K562 (cell line): ENCODE measurements around the gene TEAD4. TPM values are rescaled to one million over a fixed set of nuclear protein-coding genes. Genes with fewer than 3 reads are reported as not detected.

Experiments used
- EP300 ChIP-seq: IDR thresholded peaks from 2 replicates; pipeline ENCODE4 v1.6.1; 2012; ENCODE audit warnings: low read length, improper control_type of control experiment
- MAFG ChIP-seq: fragments of 450-650 bp; conservative IDR thresholded peaks from 2 replicates; pipeline ENCODE4 v1.6.1; 2016; ENCODE audit warnings: missing genetic modification characterization, missing compliant biosample characterization
- POLR2AphosphoS5 ChIP-seq: IDR thresholded peaks from 2 replicates; pipeline ENCODE4 v1.6.1; 2011; ENCODE audit warnings: mild to moderate bottlenecking, low read depth, low read length, moderate library complexity; ENCODE audit not compliant: control insufficient read depth, insufficient read depth
- RBBP5 ChIP-seq: fragments of 200-600 bp; sonication (generic); IDR thresholded peaks from 2 replicates; pipeline ENCODE4 v1.6.1; 2012; ENCODE audit warnings: borderline replicate concordance, mild to moderate bottlenecking, low read length, control low read depth, inconsistent platforms; ENCODE audit not compliant: insufficient read depth, poor library complexity, severe bottlenecking
- SIX5 ChIP-seq, 2 experiments: IDR thresholded peaks; 2 replicates each; pipeline ENCODE4 v1.6.1; 2011; ENCODE audit warnings: low read length in 2 of 2, borderline replicate concordance in 1 of 2, low read depth in 1 of 2, mild to moderate bottlenecking in 1 of 2, moderate library complexity in 1 of 2; ENCODE audit not compliant: insufficient read depth in 1 of 2
- SLC30A9 ChIP-seq: fragments of 250-450 bp; sonication (Bioruptor Pico); IDR thresholded peaks from 2 replicates; pipeline ENCODE4 v1.8.0; 2022; ENCODE audit warnings: mild to moderate bottlenecking, moderate library complexity
- SMARCC2 ChIP-seq: fragments of 450-650 bp; IDR thresholded peaks from 2 replicates; pipeline ENCODE4 v1.6.1; 2017; ENCODE audit warnings: antibody characterized with exemption, moderate library complexity, mild to moderate bottlenecking, low read depth
- SMC3 ChIP-seq: conservative IDR thresholded peaks from 2 replicates; pipeline ENCODE4 v1.6.1; 2011; ENCODE audit warnings: low read depth, low read length, improper control_type of control experiment; ENCODE audit not compliant: insufficient read depth
- TAF1 ChIP-seq: IDR thresholded peaks from 2 replicates; pipeline ENCODE4 v1.6.1; 2011; ENCODE audit warnings: mild to moderate bottlenecking, low read length, moderate library complexity; ENCODE audit not compliant: insufficient read depth, control insufficient read depth, severe bottlenecking; ENCODE audit errors: extremely low read depth
- TGIF2 ChIP-seq: sonication (generic); formaldehyde crosslinking; IDR thresholded peaks from 2 replicates; pipeline ENCODE4 v1.8.1; 2022; ENCODE audit warnings: mild to moderate bottlenecking, missing genetic modification reagents, moderate library complexity
- TRIM24 ChIP-seq, 2 experiments: fragments of 450-650 bp; IDR thresholded peaks; 2 replicates each; pipeline ENCODE4 v1.6.1; 2016
- U2AF2 ChIP-seq: fragments of 200-400 bp; formaldehyde crosslinking; optimal IDR thresholded peaks from 2 replicates; pipeline ENCODE3; 2017; ENCODE audit warnings: low read depth, mild to moderate bottlenecking, low read length
- ZNF316 ChIP-seq: fragments of 450-650 bp; IDR thresholded peaks from 2 replicates; pipeline ENCODE4 v1.6.1; 2016
- polyA plus RNA-seq, 8 experiments: library from polyadenylated mRNA; depleted of rRNA in 4 of 8; stranded (reverse) in 5 of 8; unstranded in 3 of 8; fragments of >200 nt; fragmentation: Nextera tagmentation in 2 of 8; fragmentation: Illumina TruSeq in 1 of 8; extraction: Ambion mirVana in 2 of 8; extraction: Trizol in 1 of 8; gene quantifications; 2 replicates each; pipeline versions ENCODE4 v1.2.1 to v1.2.3, GENCODE V29; 2011 to 2014; ENCODE audit warnings: inconsistent platforms in 1 of 8, missing spikeins in 1 of 8
- total RNA-seq, 7 experiments: library from RNA; depleted of rRNA in 6 of 7; stranded (reverse); fragments of >200 nt in 6 of 7; fragmentation: Illumina TruSeq in 2 of 7; extraction: Trizol in 2 of 7; gene quantifications; 2 replicates each; pipeline versions ENCODE4 v1.2.1 to v1.2.3, GENCODE V29; 2011 to 2021; ENCODE audit warnings: low replicate concordance in 1 of 7
- TF ChIP-seq, protein P1 (sequence below): sonication (generic); formaldehyde crosslinking; IDR thresholded peaks from 2 replicates; pipeline ENCODE4 v1.8.0; 2022; ENCODE audit warnings: mild to moderate bottlenecking, missing genetic modification reagents, borderline replicate concordance
- TF ChIP-seq, protein P2 (sequence below): fragments of 450-650 bp; IDR thresholded peaks from 2 replicates; pipeline ENCODE4 v1.6.1; 2017; ENCODE audit warnings: antibody characterized with exemption, mild to moderate bottlenecking
- TF ChIP-seq, protein P3 (sequence below), 2 experiments: fragments of 450-650 bp; conservative IDR thresholded peaks; 2 replicates each; pipeline ENCODE4 v1.6.1; 2017; ENCODE audit warnings: mild to moderate bottlenecking in 2 of 2, moderate library complexity in 2 of 2

The TEAD4 gene
- total and polyA plus RNA-seq, 9 of the 15 experiments (the other 6 are each of a cell fraction or from before 2014, with no cell fraction given): 0.82 to 40.0 (median 17.0) TPM

DNA sequence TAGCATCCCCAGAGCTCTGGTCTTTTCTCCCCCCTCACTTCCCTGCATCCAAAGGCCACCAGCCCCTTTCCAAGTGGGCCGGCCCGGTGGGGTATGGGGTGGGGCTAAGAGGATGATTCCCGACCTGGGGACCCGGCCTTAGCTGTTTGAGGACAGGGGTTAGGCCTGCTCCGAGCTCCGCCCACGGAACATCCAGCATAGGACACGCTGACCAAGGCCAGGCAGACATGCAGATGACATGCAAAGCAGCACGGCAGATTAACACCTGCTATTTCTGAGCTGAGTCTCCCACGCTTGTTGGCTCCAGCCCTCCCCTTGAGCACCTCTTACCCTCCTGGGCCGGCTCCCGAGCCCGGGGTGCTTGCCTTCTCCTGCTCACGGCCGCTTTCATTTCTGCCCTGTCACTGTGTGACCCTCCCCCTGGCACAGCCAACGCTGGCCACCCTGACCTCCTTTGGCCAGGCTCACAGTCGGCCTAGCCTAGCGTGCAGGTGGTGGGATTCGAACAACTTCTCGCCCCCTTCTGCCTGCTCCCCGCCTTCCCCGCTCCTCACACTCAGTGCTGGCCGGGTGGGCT lies 40.2 kb downstream of the TEAD4 start (continued):
- TF ChIP-seq RBBP5 (peak; percentile 33), SLC30A9 (CRISPR knock-in tag) (no peak), POLR2AphosphoS5 (no peak), U2AF2 (no peak), TAF1 (peak; percentile 8), MAFG (tag) (no peak), TGIF2 (CRISPR knock-in tag) (no peak), SMARCC2 (0 out of 2 replicates have a peak, but pooled peaks have one; percentile 18), SIX5 (IDR thresholded peaks at IDR 0.05; ENCODE audit: borderline replicate concordance in 1 of 2, insufficient read depth in 1 of 2, low read depth in 1 of 2, low read length in 2 of 2) (no peak), SMC3 (no peak), EP300 (no peak), ZNF316 (peak; percentile 42; the same call in 1 of the 2 replicates), TRIM24 (IDR thresholded peaks at IDR 0.05) (no peak)
- TF ChIP-seq, protein P1, sequence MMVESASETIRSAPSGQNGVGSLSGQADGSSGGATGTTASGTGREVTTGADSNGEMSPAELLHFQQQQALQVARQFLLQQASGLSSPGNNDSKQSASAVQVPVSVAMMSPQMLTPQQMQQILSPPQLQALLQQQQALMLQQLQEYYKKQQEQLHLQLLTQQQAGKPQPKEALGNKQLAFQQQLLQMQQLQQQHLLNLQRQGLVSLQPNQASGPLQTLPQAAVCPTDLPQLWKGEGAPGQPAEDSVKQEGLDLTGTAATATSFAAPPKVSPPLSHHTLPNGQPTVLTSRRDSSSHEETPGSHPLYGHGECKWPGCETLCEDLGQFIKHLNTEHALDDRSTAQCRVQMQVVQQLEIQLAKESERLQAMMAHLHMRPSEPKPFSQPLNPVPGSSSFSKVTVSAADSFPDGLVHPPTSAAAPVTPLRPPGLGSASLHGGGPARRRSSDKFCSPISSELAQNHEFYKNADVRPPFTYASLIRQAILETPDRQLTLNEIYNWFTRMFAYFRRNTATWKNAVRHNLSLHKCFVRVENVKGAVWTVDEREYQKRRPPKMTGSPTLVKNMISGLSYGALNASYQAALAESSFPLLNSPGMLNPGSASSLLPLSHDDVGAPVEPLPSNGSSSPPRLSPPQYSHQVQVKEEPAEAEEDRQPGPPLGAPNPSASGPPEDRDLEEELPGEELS (CRISPR knock-in tag): no peak
- TF ChIP-seq, protein P2, sequence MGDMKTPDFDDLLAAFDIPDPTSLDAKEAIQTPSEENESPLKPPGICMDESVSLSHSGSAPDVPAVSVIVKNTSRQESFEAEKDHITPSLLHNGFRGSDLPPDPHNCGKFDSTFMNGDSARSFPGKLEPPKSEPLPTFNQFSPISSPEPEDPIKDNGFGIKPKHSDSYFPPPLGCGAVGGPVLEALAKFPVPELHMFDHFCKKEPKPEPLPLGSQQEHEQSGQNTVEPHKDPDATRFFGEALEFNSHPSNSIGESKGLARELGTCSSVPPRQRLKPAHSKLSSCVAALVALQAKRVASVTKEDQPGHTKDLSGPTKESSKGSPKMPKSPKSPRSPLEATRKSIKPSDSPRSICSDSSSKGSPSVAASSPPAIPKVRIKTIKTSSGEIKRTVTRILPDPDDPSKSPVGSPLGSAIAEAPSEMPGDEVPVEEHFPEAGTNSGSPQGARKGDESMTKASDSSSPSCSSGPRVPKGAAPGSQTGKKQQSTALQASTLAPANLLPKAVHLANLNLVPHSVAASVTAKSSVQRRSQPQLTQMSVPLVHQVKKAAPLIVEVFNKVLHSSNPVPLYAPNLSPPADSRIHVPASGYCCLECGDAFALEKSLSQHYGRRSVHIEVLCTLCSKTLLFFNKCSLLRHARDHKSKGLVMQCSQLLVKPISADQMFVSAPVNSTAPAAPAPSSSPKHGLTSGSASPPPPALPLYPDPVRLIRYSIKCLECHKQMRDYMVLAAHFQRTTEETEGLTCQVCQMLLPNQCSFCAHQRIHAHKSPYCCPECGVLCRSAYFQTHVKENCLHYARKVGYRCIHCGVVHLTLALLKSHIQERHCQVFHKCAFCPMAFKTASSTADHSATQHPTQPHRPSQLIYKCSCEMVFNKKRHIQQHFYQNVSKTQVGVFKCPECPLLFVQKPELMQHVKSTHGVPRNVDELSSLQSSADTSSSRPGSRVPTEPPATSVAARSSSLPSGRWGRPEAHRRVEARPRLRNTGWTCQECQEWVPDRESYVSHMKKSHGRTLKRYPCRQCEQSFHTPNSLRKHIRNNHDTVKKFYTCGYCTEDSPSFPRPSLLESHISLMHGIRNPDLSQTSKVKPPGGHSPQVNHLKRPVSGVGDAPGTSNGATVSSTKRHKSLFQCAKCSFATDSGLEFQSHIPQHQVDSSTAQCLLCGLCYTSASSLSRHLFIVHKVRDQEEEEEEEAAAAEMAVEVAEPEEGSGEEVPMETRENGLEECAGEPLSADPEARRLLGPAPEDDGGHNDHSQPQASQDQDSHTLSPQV: peak; percentile 61; the same call in 1 of the 2 replicates
- TF ChIP-seq, protein P3, sequence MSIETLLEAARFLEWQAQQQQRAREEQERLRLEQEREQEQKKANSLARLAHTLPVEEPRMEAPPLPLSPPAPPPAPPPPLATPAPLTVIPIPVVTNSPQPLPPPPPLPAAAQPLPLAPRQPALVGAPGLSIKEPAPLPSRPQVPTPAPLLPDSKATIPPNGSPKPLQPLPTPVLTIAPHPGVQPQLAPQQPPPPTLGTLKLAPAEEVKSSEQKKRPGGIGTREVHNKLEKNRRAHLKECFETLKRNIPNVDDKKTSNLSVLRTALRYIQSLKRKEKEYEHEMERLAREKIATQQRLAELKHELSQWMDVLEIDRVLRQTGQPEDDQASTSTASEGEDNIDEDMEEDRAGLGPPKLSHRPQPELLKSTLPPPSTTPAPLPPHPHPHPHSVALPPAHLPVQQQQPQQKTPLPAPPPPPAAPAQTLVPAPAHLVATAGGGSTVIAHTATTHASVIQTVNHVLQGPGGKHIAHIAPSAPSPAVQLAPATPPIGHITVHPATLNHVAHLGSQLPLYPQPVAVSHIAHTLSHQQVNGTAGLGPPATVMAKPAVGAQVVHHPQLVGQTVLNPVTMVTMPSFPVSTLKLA (conservative IDR thresholded peaks at IDR 0.05): peak in 1 of 2 experiments; percentile 16; a peak in 1 of 4 replicates
